ENCODE results near the gene SLC6A18.

The SLC6A18 gene

DNA sequence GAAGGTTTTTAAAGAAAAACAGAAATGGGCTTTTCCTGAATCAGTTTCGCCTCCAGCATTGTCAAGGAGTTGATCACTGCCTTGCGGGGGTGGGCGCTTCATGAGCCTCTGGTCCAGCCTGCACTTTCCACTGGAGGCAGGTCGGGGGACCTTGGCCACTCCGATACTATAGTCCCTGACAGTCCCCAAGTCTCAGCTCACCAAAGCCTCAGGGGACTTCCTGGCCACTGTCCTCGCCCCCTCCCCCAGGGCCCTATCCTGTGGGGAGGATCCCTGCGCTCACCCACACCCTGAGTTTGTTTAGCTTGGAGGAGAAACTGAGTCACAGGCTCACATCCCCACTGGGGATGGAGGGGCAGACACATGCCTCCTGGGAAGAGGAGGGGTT is 22.4 kb upstream of the SLC6A18 start:
- no peak for DNase-seq (ENCODE audit: low spot score)

DNA sequence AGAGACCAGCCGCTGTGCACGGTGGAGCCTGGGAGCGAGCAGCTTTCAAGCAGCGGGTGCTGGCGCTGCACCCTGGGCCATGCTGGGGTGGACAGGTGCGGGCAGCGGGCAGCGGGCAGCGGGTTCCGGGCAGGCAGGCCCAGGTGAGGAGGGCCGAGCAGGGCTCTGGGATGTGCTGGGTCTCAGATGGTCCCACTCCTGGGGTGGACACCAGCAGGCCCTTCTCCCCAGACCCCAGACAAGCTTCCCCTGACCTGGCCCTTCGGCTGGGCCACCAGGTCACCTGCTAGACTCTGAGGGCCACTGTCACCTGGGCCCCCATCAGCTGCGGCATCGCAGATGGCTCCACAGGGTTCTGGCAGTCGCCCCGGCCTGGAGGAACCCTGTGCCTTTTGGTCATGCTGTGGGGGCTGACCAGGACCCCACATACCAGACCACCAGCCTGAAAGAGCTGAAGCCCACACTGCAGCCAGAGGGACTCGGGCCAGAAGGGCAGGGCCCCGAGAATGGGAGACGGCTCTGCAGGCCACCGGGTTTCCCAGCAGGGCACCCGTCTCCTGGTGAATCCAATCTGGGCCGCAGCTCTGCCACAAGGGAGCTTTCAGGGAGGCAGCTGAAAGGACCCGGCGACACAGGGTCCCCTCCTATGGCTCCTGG is 21.7 kb upstream of the SLC6A18 start:
- no peak for DNase-seq (ENCODE audit: low spot score)

DNA sequence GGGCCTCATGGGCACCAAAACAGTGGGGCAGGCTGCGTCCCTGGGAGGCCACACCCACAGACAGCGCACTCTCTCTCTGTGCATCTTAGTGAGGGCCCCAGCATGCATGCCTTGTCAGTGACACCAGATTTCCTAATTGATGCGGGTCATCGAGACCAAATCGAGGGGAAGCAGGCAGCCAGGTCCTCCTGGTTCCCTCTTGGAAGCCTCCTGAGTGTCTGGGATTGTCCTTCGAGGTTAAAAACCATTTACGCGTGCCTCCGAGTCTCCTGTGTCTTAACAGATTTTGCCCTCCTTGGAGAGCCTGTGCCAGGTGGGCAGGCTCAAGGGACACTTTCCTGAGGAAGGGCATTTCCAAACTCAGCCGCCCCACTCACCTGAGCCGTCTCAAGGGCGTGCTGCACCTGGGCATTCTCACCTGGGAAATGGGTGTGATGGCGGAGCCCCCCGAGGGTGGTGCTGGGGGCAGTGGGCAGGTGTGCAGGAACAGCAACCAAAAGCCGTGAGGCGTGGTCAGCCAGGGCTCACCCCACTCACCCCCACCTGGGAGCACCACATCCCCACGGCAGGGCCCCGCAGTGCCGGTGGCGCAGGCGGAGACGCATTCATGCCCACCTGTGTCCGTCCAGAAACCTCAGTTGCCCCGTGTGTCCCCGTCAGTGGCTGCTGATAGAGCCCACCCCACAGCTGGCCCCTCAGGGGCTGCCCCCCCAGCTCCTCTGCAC is 21.1 kb upstream of the SLC6A18 start:
- no peak for DNase-seq (ENCODE audit: low spot score)

GRCh38 chr5:1204693-1205242 is 20.4 kb upstream of the SLC6A18 start:
- DNase-seq (ENCODE audit: low spot score), result no peak

DNA sequence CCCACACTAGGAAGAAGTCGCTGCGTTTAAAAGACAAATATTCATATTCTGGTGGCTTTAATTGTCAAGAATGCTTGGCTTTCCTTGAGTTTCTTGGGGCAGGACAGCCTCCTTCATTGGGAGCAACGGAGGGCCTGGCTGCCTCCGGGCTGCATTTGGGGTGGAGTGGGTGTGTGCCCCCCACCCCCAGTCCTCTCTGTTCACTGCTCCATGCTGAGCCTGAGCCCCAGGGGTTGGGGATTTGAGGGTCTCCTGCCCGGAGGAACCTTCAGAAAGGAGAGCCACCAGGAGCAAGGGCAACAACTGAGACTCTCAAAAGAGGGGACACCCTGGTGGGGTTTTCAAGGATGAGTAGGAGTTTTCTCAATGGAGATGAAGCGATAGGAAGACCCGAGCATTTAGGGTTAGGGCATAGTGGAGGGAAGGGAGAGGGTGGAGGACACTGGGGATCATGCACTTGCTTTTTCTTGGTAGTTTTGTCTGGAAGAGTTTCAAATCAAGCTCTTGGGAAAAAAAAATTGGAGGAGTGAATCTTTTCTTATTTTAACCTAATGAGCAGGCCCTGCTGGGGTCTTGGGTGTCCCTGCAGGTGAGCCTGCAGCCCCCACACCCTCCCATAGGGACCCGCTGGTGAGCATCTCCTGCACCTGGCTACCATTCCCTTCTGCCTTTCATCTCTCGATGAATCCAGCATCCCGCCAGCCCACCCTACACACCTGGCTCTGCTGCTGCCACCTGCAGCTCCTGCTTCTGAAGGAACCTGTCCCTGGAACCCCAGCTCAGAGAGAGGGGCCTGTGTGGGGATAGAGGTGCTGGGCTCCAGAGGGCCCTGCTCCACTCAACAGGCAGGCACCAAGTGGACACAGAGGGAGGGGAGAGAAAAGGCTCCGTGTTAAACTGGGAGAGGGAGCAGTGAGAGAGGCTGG is 19.7 kb upstream of the SLC6A18 start:
- no peak for DNase-seq (ENCODE audit: low spot score)

DNA sequence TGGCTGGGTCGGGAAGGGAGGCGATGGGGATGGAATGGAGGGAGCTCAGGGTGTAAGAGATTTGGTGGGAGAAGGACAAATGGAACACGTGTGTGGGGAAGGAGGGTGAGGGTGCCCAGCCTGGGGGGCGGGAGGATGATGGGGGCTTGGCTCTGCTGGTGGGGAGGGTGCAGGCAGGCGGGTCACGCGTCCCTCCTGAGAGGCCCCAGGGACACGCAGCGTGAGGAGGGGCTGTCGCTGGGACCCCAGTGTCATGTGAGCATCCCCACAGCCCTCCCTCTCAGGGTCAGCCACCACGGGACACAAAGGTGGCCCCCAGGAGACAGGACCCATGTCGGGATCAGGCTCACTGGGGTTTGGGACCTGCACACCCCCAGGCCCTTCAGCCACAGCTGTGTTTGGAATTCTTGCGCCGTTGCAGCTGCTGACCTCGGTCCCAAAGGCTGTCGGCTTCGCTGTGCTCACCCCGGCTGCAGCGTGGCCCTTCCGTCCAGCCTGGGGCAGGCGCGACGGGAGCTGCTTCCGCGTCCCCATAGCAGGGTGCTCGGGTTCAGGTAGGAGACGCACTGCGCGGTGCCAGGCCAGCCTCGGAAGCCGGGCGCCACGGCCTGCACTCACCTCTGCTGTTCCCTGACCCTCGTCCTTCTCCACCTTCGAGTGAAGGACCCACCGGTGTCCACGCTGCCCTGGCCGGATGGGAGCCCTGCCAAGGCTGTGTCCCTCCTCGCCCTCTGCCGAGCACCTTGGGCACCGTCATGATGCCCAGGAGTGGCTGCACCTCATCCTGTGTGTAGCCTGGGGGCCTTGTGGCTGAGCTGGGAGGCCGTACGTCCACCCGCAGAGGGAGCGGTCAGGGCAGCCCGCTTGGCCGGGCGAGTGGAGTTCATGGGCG is 18.4 kb upstream of the SLC6A18 start:
- no peak for DNase-seq (ENCODE audit: low spot score)

DNA sequence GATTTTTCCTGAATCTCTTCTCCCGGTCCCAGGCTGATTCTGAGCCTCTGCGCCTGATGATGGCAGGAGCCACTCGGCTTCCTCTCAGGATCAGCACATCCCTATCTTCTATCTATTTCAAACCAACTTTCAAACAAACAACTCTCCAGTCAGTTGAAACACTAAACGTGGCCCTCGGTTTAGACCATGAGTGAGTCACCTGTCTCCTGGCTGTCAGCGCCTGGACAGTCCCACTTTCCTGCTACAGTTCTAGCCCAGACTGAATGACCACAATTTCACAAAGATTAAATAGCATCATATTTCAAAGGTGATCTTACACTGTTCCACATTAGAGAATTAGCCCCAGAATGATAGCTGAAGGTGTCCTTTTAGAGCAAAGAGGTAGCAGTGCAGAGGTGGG is 17.6 kb upstream of the SLC6A18 start:
- DNase-seq (ENCODE audit: low spot score), result no peak

GRCh38 chr5:1208221-1208742 is 16.9 kb upstream of the SLC6A18 start:
- no peak for DNase-seq (ENCODE audit: low spot score)

GRCh38 chr5:1208743-1209488 is 16.3 kb upstream of the SLC6A18 start:
- DNase-seq (ENCODE audit: low spot score), result no peak

DNA sequence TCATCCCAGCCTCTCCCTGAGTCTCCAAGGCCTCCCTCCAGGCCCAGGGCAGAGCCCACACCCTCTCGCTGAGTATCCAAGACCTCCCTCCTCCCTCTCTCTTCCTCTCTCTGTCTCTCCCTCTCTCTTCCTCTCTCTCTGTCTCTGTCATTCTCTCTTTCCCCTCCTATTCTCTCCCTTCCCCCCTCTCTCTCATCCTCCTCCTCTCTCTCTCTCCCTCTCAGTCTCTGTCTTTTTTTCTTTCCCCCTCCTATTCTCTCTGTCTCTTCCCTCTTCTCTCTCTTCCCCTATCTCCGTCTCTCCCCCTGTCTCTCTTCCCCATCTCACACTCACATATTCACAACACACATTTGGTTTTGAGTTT is 15.7 kb upstream of the SLC6A18 start:
- DNase-seq (ENCODE audit: low spot score), result no peak

DNA sequence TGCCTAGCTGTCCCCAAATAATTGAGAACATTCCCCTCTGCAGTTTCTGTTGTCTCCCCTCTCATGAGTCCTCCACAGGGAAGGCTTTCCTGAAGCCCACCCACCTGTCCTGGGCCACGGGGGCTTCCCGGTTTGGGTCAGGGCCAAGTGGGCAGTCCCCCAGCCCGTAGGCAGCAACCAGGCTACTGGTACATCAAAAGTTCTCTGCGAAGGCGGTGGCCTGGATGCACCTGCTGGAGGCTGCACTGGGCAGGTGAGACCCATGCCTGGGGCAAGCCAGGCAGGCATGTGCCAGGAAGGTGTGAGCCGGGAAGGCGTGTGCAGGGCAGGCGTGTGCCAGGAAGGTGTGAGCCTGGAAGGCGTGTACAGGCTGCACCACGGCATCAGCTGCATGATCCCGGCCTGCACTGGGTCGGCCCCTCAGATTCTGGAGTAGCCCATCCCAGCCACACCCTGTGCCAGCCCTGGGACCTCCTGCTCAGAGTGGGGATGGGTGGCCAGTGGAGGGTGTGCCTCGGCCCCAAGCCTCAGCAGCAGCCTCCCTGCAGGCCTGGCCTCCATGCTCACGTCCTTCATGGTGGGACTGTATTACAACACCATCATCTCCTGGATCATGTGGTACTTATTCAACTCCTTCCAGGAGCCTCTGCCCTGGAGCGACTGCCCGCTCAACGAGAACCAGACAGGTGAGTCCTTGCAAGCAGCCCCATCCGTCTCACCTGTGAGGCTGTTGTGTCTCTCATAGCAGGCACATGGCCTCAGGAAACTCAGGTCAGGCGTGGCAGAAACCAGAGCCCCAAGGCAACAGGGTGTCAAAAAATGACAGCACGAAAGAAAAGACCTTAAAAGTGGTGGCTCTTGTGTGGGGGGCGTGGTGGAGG is 15.0 kb upstream of the SLC6A18 start:
- DNase-seq (ENCODE audit: low spot score), result no peak

DNA sequence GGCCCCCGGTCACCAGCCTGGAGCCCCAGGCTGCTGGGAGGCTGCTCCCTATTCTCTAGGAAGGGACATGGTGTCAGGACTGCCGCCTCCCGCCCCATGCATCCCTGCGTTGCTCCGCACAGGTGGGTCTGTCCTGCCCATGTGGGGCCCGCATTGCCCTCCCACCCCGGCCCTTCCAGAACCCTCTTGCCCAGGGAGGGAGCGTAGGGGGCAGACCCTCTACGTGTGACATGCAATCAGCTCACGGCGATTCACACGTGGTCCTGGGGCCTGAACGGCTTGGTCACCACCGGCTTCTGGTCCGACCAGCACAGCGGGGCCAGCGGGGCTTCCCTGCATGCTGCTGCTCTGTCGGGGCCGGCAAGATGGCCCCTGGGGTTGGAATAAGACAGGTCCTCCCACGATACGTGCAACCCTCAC is 14.3 kb upstream of the SLC6A18 start:
- no peak for DNase-seq (ENCODE audit: low spot score)

- DNase-seq (ENCODE audit: low spot score), result no peak
Observed at GRCh38 chr5:1211701-1212100, 13.5 kb upstream of the SLC6A18 start.

DNA sequence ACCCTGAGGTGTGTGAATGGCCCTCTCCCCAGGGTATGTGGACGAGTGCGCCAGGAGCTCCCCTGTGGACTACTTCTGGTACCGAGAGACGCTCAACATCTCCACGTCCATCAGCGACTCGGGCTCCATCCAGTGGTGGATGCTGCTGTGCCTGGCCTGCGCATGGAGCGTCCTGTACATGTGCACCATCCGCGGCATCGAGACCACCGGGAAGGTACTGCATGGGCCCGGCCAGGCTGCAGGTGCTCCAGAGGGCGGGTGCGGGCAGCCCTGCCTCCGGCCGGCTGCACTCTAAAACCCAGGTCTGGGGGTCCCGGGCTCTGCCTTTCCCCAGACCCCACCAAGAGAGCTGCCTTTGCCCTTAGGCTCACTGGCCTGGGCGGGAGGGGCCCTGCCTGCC is 12.9 kb upstream of the SLC6A18 start:
- no peak for DNase-seq (ENCODE audit: low spot score)

- no peak for DNase-seq (ENCODE audit: low spot score)
Observed at GRCh38 chr5:1212881-1213280, 12.3 kb upstream of the SLC6A18 start.

- DNase-seq (ENCODE audit: low spot score), result no peak
Observed at GRCh38 chr5:1213508-1214162, 11.5 kb upstream of the SLC6A18 start.

GRCh38 chr5:1214163-1214935 is 10.8 kb upstream of the SLC6A18 start:
- no peak for DNase-seq (ENCODE audit: low spot score)

- no peak for DNase-seq (ENCODE audit: low spot score)
Observed at GRCh38 chr5:1214936-1215220, 10.3 kb upstream of the SLC6A18 start.

Data from left forelimb (tissue), 1 donor.